GM21529 (cell line): ENCODE measurements around the gene PEX10.

Source experiments
- ATAC-seq: cut with Tn5 transposase; IDR thresholded peaks from one replicate; pipeline ENCODE4 v1.9.1; 2021; ENCODE audit not compliant: unreplicated experiment

The PEX10 gene

DNA sequence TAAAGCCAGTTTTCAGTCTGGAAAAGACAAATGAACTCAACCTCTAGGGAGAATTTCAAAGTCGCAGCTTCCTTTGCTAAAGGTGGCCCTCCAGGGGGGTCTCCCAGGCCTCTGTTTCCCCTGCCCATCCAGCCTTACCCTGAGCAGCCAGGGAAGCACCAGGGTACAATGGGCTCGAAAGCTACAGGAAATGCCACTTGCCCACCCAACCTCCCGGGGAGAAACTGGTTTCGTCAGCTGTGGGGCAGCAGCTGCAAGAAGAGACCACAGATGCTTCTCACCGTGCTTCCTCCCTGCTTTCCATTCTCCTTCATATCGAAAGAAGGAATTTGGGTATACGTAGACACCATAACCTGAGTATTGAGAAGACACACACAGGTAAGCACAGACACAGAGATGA is 22.7 kb downstream of the PEX10 start:
- ATAC-seq = no peak

DNA sequence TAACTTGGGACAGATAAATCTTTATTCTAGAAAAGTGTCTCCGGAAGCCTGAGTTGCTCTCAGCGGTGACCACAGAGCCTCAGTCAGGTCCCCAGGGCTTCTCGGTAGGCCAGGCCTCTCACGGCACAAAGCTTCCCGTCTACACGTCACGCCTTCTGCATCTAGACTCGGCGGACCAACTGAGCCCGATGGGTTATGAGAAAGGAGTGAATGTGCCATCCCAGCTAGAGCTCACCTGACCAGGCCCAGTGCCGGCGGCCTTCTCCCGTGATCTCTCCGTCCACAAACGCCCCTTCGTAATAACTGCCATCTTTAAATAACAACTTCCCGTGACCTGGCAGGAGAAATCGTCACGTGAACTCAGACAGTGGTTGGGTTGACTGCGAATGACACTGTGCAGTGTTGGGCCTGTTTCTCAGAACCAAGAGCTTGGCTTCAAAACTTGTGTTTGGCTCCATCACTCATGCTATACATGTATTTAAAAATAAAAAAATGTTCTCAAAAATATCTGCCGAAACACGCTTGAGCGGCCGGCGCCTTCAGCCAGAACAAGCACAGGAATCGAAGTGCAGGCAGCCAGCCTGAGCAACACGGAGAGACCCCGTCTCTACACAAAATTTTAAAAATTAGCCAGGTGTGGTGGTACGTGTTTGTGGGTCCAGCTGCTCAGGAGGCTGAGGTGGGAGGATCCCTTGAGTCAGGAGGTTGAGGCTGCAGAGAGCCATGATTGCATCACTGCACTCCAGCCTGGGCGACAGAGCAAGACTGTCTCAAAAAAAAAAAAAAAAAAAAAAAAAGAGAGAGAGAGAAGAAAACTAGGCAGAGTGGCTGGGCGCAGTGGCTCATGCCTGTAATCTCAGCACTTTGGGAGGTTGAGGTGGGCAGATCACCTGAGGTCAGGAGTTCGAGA is 24.1 kb downstream of the PEX10 start:
- no peak for ATAC-seq

DNA sequence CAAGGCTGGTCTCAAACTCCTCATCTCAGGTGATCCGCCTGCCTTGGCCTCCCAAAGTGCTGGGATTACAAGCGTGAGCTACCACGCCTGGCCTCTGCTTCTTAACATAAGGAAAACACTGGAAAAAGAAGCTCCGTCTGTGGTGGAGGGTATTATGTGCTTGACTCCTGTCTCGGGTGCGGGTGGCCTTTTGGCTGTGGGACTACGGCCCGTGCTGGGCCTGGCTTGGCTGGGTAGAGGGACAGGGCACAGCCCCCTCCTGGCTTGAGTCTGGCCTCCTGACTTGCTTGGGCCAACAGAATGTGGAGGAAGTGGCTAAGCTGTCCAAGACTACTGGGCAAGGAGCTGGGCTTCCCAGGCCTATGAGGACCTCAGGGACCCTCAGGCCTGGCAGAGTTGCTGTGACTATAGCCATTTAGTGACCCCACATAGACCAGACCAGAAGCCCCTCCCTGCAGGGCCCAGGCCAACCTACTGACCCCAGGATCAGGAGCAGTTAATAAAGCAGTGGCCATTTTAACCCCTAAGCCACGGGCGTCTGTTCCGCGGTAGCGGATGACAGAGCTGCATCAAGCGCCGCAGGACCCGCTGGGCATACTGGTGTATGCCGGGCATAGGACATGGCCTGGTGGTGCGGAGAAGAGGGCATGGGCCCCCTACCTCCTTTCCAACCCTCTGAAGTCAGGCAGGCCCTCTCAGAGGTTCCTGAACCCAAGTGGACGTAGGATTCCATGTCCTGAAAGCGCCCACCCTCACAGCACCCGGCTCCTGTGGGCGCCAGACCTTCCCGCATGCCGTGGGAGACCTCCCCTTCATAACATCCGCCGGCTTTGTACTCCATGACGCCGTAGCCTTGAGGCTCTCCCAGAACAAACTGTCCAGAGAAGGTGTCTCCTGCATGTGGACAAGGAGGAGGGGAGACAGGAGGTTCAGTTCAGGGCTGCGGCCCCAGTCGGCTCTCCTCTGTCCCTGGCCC is 25.4 kb downstream of the PEX10 start:
- no peak for ATAC-seq

DNA sequence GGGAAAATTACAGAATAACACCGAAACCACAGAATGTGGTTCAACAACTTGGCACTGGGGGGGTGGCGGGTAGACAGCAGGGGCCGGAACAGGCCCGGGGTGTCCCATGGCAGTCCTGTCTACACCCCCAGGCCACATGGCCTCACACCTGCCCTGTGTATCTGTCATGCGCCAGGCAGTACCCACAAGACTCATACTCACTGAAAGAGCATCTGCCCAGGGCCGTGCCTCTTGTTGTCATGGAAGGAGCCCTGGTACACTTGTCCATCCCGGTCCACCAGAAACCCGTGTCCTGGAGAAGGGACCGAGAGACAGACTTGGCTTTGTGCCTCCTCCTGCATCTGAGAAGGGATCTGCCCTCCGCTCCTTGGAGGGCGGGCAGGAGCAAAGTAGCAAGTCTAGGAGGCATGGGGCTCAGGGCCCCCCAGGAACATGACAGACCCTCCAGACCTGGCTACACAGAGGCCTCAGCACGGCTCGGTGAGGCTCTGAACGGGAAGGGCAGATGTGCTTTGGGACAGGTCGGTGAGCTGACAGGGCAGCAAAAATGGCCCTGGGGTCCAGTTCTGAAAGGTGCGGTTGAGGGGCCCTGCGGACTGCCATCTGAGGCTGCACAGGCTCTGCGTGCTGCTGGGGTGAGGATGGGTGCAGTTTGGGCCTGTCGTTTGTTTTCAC is 26.6 kb downstream of the PEX10 start:
- no peak for ATAC-seq

DNA sequence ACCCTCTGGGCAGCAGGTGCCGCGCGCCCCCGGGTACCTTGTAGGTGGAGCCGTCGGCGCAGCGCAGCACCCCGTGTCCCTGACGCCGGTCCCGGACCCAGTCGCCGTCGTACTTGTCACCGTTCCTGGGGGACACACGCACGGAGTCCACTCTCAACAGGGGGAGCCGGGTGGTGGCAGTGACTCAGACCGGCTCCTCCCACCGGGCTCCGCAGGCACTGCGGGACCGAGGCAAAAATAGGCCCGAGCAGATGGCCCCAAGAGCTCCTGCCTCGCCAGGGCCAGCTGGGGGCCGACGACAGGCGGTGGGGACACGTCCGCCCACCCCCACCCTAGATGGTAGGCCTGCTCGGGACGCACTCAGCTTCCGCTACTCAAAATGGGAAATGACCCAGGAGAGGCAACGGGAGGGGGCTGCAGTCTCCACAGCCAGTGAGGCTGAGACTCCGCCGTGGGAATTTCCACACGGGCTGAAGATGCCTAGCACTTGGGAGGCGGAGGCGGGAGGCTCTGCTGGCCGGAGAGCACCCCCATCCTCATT is 27.4 kb downstream of the PEX10 start:
- no peak for ATAC-seq

DNA sequence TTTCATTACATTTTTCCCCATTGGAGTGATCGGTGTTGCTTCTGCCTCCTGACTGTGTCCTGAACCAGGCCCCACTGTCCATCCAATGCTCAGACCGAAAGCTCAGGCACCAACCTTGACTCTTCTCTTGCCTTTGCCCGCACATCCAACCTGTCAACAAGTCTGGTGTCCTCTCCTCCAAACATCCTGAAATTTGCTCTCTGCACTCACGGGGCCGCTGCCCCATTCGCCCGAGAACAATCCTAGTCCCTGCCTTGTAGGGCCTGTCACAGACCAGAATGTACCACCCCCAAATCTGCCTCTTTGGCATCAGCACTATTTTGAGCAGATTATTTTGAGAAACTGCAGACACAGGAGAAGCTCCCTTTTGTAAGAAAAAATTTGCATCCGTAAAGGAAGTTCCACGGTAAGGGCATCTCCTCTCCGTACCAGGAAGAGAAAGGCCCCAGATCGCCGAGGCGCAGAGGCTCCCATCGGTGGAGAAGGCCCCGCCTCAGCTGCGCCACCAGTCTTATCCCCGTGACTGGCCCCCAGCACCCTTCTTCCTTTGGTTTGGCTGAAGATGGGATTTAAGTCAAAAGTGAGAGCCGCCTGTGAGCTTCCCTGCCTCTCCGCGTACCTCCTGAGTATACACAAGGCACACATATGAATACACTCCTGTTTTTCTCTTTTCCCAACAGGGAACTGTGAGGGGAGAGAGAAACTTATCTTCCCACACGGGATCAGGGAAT is 28.1 kb downstream of the PEX10 start:
- ATAC-seq = no peak

DNA sequence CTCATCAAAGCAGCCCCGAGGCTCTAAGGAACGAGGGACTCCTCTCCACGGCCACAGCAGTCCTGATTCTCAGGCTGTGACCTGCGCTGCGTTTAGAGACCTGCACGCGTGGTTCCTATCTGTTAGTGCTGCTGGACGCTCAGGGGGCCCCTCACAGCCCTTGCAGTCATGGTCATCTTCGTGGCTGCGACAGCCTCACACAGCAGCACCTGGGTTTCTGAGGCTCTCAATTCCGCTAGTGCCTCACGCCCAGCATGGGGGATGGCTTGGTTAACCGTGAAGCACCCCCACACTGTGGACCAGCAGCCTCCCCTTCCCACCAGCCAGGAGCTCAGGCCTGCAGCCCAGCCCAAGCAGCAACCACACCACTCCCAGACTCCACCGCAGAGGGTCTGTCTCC is 28.8 kb downstream of the PEX10 start:
- ATAC-seq = no peak

DNA sequence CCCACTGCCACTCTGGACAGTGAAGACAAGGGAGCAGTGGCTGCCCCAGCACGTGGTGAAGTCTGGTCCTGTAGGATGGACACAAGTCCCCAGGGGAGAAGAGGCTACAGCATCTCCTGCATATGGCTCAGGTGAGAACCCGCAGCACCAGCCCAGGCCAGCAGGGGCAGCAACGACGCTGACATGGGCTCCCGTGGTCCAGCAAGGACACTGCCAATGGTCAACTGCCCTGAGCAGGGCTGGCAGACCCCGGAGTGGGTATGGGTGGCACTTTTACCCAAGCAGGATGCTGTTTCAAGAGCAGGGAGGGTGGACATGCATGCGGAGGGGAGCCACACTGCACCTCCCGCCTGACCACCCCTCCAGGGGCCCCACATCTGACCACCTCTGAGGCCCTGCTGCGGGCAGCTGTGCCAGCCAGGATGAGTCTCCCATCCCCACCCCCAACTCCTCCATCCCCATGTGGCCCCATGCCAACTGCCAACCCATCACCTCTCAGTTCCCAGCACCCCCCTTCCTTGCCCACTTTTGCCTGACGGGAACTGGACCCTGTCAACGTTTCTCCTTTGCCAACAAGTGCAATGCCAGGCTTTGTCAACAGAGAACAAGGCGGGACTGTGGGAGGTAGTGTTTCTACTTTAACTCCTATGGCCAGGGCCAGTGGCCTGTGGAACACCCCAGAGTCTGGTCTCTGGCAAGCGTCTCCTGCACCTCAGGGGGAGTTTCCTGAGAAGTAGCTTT is 29.6 kb downstream of the PEX10 start:
- no peak for ATAC-seq

DNA sequence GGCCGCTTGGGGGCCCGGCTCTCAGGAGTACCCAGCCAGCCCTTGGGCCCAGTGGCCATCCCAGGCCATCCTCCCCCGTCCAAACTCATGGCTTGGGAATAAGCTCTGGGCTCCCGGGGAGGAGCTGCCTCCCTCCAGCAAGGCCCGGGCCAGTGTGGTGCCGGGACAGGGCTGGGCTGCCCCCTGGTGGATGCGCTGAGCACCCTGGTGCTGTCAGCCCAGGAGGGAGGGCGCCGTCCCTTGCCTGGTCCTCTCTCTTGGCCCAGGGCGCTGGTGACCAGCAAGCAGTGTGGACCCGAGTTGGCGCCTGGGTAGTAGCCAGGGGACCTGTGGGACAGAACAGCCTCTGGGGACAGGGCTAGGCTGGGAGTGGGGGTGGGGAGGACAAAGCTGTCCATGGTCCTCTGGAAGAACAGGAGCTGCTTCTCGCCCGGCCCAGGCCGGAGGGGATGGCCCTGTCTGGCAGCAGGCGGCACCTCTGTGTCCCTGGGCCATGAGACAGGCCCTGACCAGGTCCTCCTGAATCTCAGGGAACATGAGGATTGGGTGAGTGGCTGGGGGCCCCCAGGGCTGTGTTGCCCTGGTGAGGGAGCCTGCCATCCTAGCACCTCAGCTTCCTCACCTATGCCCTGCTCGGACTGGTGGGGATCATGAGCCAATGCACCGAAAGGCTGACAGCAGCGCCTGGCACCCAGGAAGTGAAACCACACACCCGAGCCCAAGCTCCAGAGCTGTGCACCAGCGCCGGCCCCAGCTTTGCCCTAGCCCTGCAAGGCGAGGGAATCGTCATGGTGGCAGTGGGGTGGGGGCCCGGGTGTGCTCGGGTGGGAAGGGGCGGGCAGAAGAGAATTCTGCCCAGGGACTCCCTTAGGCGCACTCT is 30.4 kb downstream of the PEX10 start:
- ATAC-seq = peak; percentile 60

DNA sequence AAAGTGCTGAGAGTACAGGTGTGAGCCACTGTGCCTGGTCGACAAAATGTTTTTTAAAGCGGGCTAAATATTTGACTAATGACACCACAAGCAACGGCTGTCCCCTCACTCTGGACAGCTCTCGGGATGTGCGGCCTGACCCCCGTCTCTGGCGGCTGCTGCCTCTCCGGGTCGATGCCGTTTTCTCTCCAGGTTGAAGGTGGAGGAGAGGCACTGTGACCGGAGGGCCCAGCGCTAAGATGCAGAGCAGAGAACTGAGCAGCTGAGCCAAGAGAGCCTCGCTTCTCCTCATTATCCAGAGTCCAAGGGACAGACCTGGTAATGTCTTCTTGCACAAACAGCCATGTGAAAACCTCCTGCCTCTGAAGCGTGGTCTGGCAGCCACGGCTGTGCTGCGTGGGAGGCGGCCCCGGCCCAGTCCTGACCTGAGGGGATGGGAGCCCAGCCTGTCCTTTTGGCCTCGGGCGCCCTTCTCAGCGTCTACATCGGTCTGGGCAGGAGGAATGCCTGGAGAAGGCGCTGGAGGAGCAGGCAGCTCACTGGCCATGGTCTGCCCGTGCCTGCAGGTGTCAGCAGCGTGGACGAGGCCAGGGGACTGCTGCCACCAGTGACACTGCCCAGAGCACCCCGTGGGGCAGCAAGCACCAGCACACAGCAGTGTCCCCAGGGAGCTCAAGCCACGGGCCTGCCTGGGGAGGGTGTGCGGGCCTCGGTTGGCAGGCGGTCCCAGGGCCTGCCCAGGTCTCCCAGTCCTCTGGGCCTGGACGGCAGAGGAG is 31.4 kb downstream of the PEX10 start:
- no peak for ATAC-seq

DNA sequence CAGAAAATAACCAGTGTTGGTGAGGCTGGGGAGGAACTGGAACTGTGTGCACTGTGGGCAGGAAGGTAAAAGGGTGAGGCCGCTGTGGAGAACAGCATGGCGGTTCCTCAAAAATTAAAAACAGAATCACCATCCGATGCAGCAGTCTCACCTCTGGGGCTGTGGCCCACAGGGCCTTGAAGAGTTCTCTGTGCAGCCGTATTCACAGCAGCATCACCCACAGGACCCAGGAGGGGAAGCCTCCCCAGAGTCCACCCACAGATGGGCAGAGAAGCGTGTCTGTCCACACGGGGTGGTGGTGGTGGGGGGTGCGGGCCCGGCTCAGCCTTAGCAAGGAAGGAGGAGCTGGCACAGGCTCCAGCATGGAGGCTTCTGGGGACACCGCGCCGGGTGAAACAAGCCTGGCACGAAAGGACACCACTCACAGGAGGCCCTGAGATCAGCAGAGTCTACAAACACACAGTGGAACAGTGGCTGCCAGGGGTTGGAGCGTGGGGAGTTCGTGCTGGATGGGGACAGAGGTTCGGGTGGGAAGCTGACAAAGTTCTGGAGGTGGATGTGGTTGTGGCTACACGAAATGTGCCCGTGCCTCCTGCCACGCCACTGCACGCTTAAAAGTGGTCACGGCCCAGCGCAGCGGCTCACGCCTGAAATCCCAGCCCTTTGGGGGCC is 32.5 kb downstream of the PEX10 start:
- ATAC-seq = no peak

DNA sequence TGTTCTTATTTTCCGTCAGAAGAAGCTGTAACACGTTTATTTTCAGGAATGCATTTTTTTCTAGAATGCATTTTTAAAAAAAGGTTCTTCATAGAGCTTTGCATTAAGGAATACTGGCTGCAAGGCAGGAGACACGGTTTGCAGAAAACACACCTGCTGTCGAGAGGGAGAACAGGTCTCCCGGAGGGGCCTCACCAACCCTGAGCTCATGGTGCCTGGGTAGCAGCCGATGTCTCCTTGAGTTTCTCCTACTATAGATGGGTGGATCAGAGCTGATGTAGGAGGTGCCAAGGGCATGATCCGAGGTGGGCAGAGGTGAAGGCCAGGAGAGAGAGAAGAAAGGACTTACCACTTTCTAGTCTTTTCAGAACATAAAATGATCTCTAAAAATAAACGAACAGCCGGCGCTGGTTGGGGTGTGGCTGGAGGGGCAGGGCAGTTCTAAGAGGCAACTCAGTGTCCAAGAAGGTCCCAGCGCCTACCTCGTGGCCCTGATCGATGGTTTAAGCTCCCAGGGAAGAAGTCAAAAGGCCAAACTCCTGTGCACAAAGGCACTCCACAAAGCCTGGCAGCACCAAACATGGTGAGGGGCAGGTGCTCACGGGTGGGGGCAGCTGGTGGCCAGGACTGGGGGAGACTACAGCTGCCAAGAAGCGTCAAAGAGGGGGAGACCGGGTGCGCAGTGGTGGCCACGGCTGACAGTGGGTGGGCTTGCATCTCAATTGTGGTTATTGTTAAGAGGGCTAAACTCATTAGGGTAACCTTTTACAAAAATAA is 33.2 kb downstream of the PEX10 start:
- ATAC-seq = no peak

DNA sequence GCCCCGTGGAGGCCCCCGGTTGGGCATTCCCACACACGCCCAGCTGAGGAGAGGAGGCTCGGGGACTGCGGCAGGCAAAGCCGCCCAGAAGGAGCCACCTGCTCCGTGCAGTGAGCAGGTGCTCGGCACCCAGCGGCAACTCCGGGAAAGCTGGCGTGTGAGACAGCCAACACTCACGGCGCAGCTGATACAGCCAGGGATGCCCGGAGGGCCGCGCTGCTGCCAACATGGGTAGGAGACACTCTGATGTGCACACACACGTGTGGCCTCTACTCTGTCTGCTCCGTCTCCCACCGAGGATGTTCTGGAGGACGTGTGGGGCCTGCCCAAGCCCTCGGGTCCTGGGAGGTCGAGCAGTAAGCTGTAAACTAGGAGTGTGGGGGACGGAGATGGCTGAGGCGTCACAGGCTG is 33.9 kb downstream of the PEX10 start:
- no peak for ATAC-seq

DNA sequence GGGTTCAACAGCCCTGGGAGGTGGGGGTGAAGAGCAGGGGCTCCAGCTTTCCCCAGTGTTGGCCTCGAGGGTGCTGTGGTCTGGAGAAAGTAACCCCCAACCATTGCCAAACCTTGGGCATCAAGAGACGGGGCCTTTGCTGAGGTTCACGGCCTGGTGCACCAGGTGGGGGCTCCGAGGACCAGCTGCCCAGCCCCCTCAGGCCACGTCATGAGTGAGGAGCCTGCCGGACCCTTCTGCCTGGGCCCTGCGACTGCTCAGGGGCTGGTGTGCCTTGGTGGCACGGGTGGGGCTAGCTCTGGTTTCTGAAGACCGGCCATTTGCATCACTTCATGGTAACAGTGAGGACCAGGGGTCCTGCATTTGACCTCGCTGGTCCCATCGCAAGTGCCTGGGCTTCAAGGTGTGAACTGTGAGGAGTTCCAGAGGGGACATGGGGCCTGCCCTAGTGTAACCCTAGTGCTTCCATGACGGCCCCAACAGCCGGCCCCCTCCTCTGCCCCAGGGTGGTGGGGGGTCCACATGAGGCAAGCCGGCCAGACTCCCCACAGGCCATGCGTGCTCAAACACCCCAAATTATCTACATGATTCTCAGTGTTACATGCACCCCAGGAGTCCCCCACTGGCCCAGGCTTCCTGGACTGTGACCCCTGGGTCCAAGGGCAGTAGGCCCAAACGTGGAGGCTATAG is 34.5 kb downstream of the PEX10 start:
- ATAC-seq = no peak

DNA sequence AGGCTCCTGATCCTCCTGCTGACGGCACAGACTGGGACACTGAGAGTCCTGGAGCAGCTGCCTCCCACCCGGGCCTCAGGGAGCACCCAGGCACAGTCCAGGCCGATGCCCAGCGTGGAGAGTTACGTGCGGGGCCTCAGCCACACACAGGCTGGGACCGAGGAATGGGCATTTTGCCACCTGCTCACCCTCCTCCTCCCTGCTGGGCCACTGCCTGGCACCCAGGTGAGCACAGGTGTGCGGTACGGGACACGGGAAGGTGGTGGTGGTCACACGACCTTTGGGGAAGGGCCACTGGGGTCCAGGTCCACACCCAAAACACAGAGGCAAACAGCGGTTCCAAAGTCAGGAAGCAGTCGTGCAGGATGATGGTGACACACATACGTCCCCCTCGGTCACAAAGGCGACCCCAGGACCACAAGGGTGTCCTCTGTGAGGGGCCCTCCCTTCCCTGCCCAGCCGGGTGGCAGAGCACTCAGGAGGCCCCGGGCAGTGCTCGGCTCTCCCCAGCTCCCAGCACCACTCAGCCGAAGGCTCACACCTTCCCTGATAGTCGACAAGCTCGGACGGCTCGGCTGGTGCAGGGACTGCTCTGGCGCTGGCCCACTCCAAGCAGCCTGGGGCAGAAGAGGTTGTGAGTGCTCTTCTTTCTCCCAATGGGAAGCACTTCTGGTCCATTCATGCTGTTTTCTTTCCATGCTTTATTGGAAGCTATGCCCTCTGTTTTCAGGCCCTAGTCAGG is 35.3 kb downstream of the PEX10 start:
- no peak for ATAC-seq
